Suprapubic skin (tissue), 4 donors: ENCODE measurements around the gene PEA15. TPM values are rescaled to one million over a fixed set of nuclear protein-coding genes. Genes with fewer than 3 reads are reported as not detected.

Experiments used
- DNase-seq, 2 donors: peaks; one replicate each; pipeline ENCODE4 v3.0.0-alpha.2; 2019; ENCODE audit warnings: low spot score in 2 of 2
- H3K27ac ChIP-seq: fragments of 200-600 bp; sonication (generic); one replicate; pipeline ENCODE4 v1.5.1; 2019
- H3K27me3 ChIP-seq: fragments of 200-600 bp; sonication (generic); one replicate; pipeline ENCODE4 v1.5.1; 2019
- H3K36me3 ChIP-seq: fragments of 200-600 bp; sonication (generic); one replicate; pipeline ENCODE4 v1.5.1; 2019
- H3K4me1 ChIP-seq: fragments of 200-600 bp; sonication (generic); one replicate; pipeline ENCODE4 v1.5.1; 2019
- H3K4me3 ChIP-seq: fragments of 200-600 bp; sonication (generic); one replicate; pipeline ENCODE4 v1.5.1; 2019; ENCODE audit warnings: mild to moderate bottlenecking
- H3K9me3 ChIP-seq: fragments of 200-600 bp; sonication (generic); one replicate; pipeline ENCODE4 v1.5.1; 2019
- CTCF ChIP-seq, 2 donors: fragments of 200-600 bp in 1 of 2; fragments of 450-650 bp in 1 of 2; sonication (generic) in 1 of 2; IDR thresholded peaks; one replicate each; pipeline ENCODE4 v1.5.1; 2016 to 2019; ENCODE audit warnings: antibody characterized with exemption in 2 of 2, mild to moderate bottlenecking in 1 of 2, moderate library complexity in 1 of 2
- EP300 ChIP-seq: sonication (generic); formaldehyde crosslinking; IDR thresholded peaks from one replicate; pipeline ENCODE4 v1.6.1; 2017; ENCODE audit warnings: antibody characterized with exemption
- POLR2A ChIP-seq, 2 donors: fragments of 450-650 bp; IDR thresholded peaks; one replicate each; pipeline ENCODE4 v1.6.1; 2017; ENCODE audit warnings: antibody characterized with exemption in 2 of 2, mild to moderate bottlenecking in 2 of 2, moderate library complexity in 2 of 2
- POLR2AphosphoS5 ChIP-seq, 3 donors: sonication (generic); formaldehyde crosslinking; IDR thresholded peaks; one replicate each; pipeline ENCODE4 v1.6.1; 2017; ENCODE audit warnings: antibody characterized with exemption in 3 of 3
- WGBS: methylation state at CpG from one replicate; pipeline ENCODE4 v1.1.5; 2018; 5-methylcytosine and 5-hydroxymethylcytosine counted together
- total RNA-seq, 4 donors: library from RNA; depleted of rRNA; stranded (reverse); fragments of >200 nt; gene quantifications; one replicate each; pipeline ENCODE4 v1.1.0, GENCODE V29; 2016

Gene PEA15
- total RNA-seq, 4 donors from 2014 or later: 51.0 to 82.6 (median 61.5) TPM

- Histone ChIP-seq H3K36me3 (peaks cover 85% of the 10 kb centered on the region), H3K27ac (no peak overlapping the region), H3K4me1 (no peaks in the 10 kb centered on the region), H3K9me3 (no peaks in the 10 kb centered on the region), H3K4me3 (no peak overlapping the region), H3K27me3 (no peaks in the 10 kb centered on the region)
- no peak for DNase-seq
- no peak for TF ChIP-seq POLR2AphosphoS5 (IDR thresholded peaks at IDR 0.05)
- no peak for TF ChIP-seq POLR2A (IDR thresholded peaks at IDR 0.05)
- TF ChIP-seq EP300: no peak
- TF ChIP-seq CTCF (IDR thresholded peaks at IDR 0.05): no peak
- 93% methylated on average over 2 of the region's 2 CpGs for WGBS
Measured at GRCh38 chr1:160237558-160237957, 32.4 kb downstream of the PEA15 start.

- WGBS: 81% methylated on average over 5 of the region's 5 CpGs
- no peak for TF ChIP-seq EP300
- Histone ChIP-seq H3K4me1 (no peaks in the 10 kb centered on the region), H3K27me3 (no peaks in the 10 kb centered on the region), H3K4me3 (no peak overlapping the region), H3K36me3 (peaks cover 86% of the 10 kb centered on the region), H3K27ac (no peak overlapping the region), H3K9me3 (no peaks in the 10 kb centered on the region)
- DNase-seq: no peak
Measured at GRCh38 chr1:160238408-160238807, 33.2 kb downstream of the PEA15 start.

GRCh38 chr1:160239582-160240299, 34.6 kb downstream of the PEA15 start:
- no peaks in the 10 kb centered on the region for H3K4me1 ChIP-seq
- H3K36me3 ChIP-seq: peaks cover 85% of the 10 kb centered on the region
- TF ChIP-seq CTCF (IDR thresholded peaks at IDR 0.05): no peak
- TF ChIP-seq POLR2AphosphoS5 (IDR thresholded peaks at IDR 0.05): no peak
- TF ChIP-seq EP300: no peak
- no peak for TF ChIP-seq POLR2A (IDR thresholded peaks at IDR 0.05)
- 96% methylated on average over 24 of the region's 24 CpGs for WGBS
- H3K9me3 ChIP-seq: no peaks in the 10 kb centered on the region
- H3K4me3 ChIP-seq: no peak overlapping the region
- H3K27me3 ChIP-seq: no peaks in the 10 kb centered on the region
- DNase-seq: no peak
- H3K27ac ChIP-seq: no peak overlapping the region

- no peak for DNase-seq
- no peak overlapping the region for H3K4me3 ChIP-seq
- H3K27ac ChIP-seq: no peak overlapping the region
- H3K27me3 ChIP-seq: no peaks in the 10 kb centered on the region
- H3K9me3 ChIP-seq: no peaks in the 10 kb centered on the region
- TF ChIP-seq CTCF (IDR thresholded peaks at IDR 0.05): no peak
- no peak for TF ChIP-seq POLR2AphosphoS5 (IDR thresholded peaks at IDR 0.05)
- TF ChIP-seq EP300: no peak
- no peak for TF ChIP-seq POLR2A (IDR thresholded peaks at IDR 0.05)
- peaks cover 45% of the 10 kb centered on the region for H3K36me3 ChIP-seq
- no peaks in the 10 kb centered on the region for H3K4me1 ChIP-seq
Measured at GRCh38 chr1:160243767-160244166, 38.6 kb downstream of the PEA15 start.

- Histone ChIP-seq H3K4me3 (no peak overlapping the region), H3K4me1 (no peaks in the 10 kb centered on the region), H3K9me3 (no peaks in the 10 kb centered on the region), H3K27me3 (no peaks in the 10 kb centered on the region), H3K36me3 (peaks cover 40% of the 10 kb centered on the region), H3K27ac (no peak overlapping the region)
- DNase-seq: no peak
- 70% methylated on average over 1 of the region's 1 CpG for WGBS
- no peak for TF ChIP-seq CTCF (IDR thresholded peaks at IDR 0.05)
- no peak for TF ChIP-seq EP300
- TF ChIP-seq POLR2A (IDR thresholded peaks at IDR 0.05): no peak
- no peak for TF ChIP-seq POLR2AphosphoS5 (IDR thresholded peaks at IDR 0.05)
Measured at GRCh38 chr1:160244209-160244608, 39.0 kb downstream of the PEA15 start.

- H3K36me3 ChIP-seq: peaks cover 30% of the 10 kb centered on the region
- H3K27me3 ChIP-seq: no peaks in the 10 kb centered on the region
- WGBS: 96% methylated on average over 1 of the region's 1 CpG
- no peak for DNase-seq
- no peak overlapping the region for H3K27ac ChIP-seq
- no peaks in the 10 kb centered on the region for H3K9me3 ChIP-seq
- H3K4me3 ChIP-seq: no peak overlapping the region
- no peaks in the 10 kb centered on the region for H3K4me1 ChIP-seq
- TF ChIP-seq POLR2A (IDR thresholded peaks at IDR 0.05) (no peak), POLR2AphosphoS5 (IDR thresholded peaks at IDR 0.05) (no peak), CTCF (IDR thresholded peaks at IDR 0.05) (no peak), EP300 (no peak)
Measured at GRCh38 chr1:160245434-160245833, 40.2 kb downstream of the PEA15 start.
